ENCODE data around the gene ZBTB18.
"Not testable (repeated sequence)": the region's sequence is repeated elsewhere in the genome, so short reads cannot be mapped to it uniquely, and the experiment has no call there.

The ZBTB18 gene

DNA sequence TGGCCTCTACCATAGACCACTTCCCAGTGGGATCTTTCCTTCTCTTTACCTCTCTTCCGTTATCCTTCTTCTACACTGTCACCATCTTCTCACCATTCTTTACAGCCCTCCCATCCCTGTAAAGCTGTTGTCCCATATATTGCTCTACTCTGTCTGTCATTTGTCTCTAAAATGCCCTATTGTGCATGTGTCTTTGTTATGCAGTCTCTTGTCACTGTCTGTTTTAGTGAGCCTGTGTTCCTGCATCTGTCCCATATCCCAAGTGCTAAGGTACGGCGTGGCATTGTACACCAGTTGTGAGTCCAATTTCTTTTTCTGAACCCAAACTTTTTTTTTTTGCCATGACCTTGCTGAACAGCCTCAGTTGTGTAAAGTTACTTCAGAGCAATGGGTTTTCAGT lies 8.8 kb upstream of the ZBTB18 start:
- DNase-seq, result no peak

DNA sequence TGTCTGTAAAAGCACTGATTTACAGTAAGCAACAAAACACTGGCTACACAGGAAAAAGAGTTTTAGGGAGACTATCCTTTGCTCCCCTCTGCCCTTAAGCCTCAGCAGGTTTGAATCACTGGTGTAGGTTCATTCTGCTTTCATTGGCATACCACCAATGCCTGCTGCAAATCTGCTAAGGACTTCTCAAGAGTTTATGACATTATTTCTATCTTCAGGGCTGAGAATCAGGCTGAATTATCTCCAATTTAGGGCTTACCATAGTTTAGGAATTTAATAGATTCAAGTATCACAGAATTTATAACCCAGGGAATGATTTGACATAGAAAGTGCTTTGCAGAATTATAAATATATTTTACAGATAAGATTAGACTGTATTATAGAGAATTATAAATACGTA lies 6.7 kb upstream of the ZBTB18 start:
- no peak for DNase-seq

DNA sequence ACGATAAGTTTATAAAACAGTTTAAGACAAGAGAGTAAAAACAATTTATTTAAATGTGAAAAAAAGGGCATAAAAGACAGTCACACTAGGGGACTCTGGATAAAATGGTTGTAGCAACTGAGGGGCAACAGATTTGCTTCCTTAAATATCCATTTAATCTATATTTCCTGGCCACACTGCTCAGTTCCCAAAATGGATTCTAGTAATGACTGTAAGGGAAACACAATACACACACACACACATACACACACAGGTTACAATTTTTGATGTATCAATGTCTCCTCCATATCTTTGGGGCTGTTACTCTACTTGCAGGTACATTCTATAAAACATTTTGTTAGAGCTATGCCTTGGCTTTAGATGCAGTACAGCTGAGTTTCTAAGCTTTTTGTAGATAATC lies 4.8 kb upstream of the ZBTB18 start:
- not testable (repeated sequence) for DNase-seq

DNA sequence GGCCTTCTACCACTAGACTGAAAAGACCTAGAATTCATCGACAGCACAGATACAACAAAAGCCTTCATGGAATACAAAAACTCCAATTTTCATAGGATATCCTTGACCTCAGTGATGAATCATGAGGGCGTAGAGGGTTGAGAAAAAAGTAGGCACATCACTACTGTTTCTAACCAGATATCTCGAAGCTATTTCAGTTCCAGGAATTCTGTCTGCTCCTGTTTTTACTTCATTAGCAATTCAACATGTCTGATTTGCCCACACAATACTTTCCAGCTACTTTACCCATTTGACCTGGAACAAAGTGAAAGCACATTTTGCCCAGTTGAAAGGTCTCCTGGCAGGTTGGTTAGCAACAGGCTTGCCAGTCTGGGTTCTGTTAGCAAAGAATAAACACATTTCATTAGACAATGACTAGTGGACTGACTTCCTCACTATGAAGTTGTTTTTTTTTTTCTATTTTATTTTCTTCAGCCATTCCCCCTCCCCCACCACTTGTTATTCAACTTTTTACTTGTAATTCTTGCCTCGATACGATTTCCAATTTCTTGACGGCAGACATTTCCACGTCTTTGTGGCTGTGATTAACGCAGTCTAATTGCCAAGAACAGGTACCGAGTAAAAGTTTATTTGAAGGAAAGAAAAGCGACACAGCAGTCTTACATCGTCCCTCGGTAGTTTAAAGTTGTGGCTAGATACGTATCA lies 4.0 kb upstream of the ZBTB18 start:
- DNase-seq, result no peak

DNA sequence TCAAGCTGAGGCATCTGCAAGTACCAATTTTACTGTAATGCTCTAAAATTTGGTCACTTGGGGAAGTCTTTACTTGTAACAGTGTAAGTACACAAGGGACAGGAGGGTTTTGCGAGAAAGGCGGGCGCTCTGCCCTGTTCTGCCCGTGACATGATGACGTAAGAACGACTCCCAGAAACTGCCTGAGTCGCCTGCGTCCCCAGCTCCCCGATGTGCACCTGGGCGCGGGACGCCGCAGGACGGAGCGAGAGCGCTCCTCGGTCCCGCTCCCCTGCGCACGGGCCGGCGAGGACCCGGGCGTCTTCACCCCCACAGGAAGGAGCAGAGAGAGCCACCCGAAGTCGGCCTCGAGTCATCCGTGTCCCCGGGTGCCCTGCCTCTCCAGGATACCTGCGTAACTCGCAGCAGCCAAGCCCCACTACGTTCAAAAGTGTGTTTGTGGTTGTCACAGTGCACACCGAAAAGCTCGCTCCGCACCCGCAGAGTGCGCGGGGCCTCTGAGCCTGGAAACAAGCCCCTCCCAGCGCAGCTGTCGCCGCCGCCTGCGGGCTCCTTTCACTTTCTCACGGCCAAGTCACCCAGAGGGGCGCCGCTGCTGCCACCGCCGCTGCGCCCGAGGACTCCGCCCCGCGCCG lies 3.3 kb upstream of the ZBTB18 start:
- DNase-seq, result peak; percentile 68

DNA sequence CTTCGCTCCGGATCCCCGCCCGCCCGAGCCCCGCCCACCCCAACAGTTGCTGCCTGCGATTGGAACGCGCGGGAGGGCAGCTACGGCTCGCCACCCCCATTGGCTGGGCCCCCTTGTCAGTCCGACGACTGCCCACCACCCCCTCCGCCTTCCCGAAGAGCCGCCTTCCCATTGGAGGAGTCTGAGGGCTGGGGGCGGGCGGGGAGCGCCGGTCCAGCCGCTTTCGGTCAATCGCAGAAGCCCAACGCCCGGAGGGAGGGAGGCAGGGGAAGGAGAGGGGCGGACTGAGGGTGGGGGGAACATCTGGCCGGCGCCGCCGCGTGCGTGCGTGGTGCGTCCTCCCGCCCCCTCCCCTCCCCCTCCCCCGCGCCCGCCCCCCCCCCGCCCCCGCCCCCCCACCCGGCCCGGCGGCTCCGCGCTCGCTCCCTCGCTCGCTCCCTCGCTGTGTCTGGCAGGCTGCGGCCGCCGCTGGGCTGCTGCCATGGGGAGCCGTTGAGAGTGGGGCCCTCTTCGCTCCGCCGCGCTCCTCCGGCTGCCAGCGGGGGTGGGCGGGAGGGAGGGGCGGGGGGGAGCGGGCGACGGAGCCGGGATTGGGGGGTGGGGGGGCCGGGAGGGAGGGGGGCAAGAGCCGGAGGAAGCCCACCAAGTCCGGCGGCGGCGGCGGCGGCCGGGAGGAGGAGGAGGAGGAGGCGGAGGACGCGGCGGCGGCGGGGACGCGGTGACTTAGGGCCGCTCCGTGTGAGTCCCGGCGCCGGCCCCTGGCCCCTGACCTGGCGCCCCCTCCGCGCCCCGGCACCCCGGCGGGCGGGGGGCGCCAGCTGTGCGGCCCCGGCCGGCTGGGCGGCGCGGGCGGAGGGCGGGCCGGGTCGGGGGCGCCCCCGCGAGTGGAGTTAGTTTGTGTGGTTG lies 2.6 kb upstream of the ZBTB18 start:
- DNase-seq, result peak; percentile 99

DNA sequence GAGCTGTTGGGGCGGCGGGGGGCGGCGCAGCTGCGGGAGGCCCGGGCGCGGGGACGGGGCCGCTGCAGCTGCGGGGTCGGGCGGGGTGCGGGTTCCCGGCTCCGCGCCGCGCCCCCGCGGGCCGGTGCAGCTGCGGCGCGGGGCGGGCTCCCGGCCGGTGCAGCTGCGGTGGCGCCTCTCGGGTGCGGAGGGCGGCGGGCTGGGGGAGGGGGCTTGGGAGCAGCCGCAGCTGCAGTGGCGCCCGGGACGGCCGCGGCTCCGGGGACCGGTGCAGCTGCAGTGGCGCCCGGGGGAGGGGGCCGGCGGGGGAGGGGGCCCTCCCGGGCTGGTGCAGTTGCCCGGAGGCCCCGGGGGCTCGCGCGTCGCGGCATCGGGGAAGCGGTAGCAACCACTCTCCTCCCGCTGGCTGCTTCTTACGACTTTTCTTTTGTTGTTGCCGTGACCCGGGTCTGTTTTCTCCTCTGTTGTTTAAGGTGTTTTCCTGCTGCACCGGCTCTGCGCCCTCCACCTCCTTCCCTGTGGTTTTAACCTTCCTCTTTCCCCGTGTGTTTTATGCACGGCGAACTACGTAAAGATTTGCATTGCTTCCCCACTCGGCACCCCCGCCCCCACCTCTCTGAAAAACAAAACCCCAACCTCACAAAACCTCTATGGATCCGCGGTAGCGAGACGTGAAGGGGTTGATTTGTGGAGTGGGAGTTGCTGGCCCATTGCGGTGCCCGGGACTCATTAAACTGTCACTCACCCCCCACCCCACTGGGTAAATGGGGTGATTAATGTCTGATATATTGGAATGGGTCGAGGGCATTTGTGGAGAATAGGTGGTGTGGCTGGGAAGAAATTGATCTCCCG lies 1.7 kb upstream of the ZBTB18 start:
- DNase-seq, result peak; percentile 40

DNA sequence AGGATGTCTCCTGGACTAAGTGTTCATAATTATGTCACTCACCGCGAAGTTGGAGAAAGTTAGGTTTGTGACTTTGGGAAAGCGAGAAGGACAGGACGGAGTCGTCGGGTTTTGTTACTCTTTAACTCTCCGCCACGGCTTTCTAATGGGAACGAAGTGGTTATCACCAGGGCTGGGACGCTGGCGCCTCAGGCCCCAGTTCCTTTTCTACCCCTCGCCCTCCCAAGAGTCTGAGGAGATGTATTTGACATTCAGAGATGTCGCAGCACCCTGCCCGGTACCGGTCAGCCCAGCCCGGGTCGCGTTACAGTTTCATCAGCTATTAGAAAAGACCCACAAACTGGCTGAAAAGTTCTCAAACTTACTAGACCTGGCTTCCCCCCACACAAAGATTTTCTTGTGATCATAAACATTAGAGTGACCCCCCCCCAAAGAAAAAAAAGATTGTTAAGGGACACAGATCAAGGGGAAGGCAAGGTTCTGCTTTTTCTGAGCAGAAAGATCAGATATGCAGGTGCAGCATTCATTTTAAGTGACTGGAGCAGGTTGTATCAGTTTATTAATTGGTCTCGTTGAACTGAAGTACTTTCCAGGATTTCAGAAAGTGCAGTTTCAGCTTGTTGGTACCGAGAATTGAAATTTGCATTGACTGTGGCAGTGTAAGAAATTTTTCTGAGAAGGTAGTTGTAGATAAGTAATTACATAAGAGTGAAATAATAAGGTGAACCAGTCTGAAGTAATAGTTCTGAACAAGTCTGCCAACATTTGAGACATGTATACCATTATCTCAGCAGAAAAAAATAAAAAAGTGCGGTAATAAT lies 859 bp upstream of the ZBTB18 start:
- DNase-seq, result no peak

DNA sequence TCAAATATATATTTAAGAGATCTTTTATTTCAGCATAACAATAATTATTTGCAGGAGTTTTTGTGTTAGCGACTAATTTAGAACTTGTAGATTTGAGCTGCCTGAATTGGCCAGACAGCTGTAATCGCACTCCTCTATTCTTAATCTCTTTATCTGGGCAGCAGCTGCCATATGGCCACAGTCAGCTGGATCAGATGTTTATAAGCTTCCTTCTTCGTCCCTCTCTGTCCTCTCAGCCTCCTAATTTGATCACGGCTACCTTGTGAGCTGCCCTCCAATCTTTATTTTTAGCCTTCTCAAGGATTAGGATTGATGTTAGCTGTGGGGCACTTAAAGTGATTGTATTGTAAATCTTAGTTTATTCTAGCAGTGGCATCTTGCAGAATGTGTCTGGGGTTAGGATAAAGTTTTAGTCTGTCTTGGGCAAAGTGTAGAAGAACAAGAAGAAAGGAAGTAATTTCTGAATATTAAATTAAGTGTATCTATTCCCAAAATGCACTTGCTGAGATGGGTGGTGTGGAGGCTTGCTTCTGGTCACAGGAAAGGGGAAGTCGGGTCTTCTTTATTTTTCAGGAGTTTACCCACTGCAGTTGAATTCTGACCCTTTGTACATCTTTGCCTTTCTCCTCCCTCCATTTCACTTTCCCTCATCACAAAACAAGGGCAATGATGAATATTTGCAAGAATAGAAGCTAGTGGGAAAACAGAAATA lies 1.1 kb downstream of the ZBTB18 start:
- no peak for DNase-seq

DNA sequence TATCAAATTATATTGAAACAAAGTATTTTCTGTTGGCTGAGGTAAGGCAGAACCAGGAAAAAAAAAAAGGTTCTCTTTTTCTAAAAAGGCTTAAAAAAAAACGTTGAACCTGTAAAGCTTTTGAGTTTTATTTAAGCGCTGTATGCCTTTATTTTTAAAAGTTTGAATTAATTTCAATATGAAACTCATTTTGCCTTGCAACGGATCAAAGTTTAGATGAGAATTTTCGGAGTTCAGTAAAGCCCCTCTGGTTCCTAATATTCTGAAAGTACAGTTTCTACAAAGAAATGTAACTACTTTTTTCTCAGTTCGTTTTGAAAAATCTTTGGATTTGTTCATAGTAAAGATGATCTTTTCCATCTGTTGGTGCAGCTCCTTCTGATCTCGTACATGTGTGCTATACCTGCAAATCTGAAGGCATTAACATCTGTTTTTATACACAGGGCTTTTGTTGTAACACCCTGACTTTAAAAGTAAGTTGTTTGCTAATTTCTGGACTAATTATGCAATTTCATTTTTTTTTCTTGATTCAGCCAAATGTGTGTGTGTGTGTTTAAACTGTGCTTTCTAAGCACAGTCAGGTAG lies 1.7 kb downstream of the ZBTB18 start:
- no peak for DNase-seq

DNA sequence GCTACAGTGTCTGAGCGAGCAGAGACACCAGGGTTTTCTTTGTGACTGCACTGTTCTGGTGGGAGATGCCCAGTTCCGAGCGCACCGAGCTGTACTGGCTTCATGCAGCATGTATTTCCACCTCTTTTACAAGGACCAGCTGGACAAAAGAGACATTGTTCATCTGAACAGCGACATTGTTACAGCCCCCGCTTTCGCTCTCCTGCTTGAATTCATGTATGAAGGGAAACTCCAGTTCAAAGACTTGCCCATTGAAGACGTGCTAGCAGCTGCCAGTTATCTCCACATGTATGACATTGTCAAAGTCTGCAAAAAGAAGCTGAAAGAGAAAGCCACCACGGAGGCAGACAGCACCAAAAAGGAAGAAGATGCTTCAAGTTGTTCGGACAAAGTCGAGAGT lies 2.7 kb downstream of the ZBTB18 start:
- peak; percentile 30 for DNase-seq

DNA sequence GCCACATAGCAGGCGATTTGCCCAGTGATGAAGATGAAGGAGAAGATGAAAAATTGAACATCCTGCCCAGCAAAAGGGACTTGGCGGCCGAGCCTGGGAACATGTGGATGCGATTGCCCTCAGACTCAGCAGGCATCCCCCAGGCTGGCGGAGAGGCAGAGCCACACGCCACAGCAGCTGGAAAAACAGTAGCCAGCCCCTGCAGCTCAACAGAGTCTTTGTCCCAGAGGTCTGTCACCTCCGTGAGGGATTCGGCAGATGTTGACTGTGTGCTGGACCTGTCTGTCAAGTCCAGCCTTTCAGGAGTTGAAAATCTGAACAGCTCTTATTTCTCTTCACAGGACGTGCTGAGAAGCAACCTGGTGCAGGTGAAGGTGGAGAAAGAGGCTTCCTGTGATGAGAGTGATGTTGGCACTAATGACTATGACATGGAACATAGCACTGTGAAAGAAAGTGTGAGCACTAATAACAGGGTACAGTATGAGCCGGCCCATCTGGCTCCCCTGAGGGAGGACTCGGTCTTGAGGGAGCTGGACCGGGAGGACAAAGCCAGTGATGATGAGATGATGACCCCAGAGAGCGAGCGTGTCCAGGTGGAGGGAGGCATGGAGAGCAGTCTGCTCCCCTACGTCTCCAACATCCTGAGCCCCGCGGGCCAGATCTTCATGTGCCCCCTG lies 3.3 kb downstream of the ZBTB18 start:
- DNase-seq, result no peak

DNA sequence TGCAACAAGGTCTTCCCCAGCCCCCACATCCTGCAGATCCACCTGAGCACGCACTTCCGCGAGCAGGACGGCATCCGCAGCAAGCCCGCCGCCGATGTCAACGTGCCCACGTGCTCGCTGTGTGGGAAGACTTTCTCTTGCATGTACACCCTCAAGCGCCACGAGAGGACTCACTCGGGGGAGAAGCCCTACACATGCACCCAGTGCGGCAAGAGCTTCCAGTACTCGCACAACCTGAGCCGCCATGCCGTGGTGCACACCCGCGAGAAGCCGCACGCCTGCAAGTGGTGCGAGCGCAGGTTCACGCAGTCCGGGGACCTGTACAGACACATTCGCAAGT lies 3.8 kb downstream of the ZBTB18 start:
- DNase-seq, result no peak

DNA sequence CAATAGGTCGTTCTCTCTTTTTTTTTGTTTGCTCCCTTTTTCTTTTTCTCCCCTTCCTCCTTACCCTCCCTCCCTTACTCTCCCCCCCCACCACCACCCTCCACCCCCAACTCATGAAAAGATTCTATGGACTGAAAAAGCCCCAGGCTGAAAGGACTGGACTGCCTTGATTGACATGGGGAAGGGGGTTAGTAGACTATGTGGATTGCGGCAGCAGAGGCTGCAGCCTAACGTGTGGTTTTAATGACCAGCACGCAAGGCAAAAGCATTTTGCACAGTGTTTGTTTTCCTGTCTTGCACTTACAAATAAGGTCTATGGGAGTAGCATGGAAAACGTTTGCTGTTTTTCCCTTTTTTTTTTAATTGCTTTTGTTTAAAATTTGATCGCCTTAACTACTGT lies 5.5 kb downstream of the ZBTB18 start:
- no peak for DNase-seq

DNA sequence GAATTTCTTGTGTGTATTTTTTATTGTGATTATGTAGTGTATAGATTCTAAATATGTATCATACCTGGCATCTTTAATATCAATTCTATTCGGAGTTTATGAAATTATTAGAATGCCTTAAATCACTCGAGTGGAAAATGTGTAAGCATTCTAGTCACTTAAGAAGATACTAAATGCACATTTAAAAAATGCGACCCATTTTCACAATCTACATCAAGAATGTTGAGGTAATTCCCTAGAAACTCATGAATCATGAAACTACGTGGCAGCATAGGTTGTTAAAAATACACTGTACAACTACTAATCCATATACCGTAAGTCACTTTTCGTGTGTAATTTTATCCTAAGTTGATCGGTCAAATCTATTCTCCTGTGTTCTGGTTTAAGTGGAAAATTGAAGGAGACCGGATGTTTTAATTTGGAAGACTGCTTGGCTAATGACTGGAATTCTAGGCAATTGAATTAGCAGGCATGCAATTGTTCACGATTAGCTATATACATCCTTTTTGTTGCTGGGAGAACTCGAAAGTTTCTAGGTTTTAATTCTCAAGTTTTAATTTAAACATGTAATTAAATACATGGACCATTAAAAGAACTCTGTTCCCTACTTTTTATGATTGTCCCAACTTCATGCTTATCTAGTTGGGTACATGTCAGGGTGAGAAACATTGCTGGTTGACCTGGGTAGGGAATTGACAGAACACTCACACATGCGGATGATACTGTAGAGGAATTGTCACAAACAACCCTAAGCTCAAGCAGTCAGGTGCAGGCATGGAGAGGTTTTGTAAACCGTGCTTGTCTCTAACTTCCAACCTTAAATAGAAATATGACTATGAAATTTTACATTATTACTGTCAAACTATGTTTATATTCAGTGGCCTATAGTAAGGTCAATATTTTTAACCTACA lies 6.6 kb downstream of the ZBTB18 start:
- DNase-seq, result no peak

DNA sequence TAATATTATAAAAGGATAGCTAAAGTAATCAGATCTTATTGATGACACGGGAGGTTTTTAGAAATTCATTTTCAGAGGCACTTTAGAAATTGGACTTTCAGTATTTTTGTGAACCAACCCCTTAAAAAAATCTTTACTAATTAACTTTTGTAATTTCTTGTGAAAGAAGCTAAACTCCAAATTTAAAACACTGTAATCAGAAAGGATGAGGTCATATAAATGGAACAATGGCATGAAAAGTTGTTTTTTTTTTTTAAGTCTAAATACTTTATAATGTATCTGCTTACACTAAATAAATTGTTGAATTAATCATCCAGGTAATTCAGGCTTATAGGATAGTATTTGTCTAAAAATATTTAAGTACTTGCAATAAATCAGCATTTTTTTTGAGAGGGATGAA lies 9.0 kb downstream of the ZBTB18 start:
- DNase-seq, result no peak

DNA sequence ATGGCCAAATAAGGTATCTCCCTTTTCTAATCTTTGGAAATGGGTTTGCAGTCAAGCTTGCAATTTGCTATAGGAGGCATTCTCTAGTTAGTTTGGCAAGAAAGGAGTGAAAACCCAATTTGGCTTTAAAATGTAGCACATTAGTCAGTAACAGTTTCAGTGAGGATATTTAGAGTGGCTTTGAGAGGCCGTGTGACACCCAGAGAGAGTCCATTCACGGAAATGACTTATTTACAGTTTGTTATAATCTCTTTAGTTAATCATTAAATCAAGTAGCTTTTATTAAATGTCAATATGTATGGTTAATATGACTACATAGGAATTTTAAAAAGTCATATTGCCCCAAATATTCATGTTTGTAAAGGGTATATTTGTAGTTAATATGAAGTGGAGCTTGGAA lies 9.6 kb downstream of the ZBTB18 start:
- no peak for DNase-seq

DNA sequence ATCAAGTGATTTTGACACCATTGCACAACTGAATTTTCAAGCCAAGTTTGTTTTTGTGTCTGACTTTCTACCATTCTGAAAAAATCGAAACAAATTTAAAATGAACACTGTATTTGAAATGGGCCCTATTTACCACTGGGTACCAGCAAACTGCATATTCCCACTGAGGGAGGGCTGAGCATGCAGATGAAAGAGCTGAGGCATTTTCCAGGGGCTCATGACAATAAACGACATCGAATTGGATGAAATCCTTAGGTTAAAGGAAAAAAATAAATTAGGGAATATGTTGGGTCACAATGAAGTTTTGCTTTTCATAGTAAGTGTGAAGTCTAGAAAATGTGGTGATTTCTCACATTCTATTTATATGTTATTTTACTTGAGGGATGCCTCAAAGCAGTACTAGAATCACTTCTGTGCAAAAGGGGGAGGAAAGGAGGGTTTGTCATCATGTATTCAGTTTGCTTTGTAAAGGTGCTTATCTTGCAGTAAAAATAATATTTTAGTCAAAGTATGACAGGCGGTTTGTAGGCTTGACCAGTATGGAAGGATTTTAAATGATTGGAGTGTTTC lies 11.2 kb downstream of the ZBTB18 start:
- DNase-seq, result no peak

DNA sequence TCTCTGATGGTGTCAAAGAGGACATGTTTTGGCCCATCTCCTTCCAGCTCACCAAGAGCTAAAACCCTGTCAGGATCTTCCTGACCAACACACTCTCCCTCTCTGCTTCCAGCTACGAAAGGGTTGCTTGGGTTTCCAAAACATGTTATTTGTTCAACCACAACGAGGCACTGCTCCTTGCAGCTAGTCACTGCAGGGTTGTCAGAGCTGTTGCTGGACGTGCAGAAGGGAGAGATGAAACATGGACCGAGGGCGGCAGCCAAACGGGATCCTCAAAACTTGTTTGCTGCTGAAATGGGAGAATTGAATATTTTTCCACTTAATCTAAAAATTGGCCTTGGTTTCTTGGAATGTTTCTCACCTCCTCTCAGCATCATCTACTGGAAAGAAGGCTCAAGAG lies 12.4 kb downstream of the ZBTB18 start:
- DNase-seq, result no peak

Data from NCI-H345 (cell line).